Amniotic stem cell (primary cell): ENCODE measurements around the gene OLFM3.

Source experiments
- DNase-seq: peaks from one replicate; lab custom pipeline; 2025; lab: John Stamatoyannopoulos, UW

OLFM3 gene

GRCh38 chr1:101996825-101997465, at the start of gene OLFM3:
Gene OLFM3 (minus strand): TSS chr1:101996926.
- DNase-seq, result no peak

DNA sequence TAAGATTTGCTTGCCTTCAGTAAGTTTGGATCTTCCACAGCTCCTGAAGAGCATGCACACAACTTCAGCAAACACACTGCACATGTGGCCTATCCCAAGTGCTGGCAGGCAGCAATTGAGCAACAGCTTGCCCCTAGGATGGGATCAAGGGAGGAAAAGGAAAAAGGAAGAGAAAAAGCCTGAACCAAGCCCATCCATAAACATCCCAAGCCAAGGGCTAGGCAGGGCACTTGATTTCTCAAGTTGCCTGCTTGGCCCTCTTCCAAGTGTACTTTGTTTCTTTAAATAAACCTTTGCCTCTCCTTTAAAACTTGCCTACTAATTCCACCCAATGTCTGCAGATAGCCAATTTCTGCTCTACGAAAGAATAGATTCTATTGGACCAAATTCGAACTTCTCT, 49.0 kb upstream of the OLFM3 start:
- no peak for DNase-seq

DNA sequence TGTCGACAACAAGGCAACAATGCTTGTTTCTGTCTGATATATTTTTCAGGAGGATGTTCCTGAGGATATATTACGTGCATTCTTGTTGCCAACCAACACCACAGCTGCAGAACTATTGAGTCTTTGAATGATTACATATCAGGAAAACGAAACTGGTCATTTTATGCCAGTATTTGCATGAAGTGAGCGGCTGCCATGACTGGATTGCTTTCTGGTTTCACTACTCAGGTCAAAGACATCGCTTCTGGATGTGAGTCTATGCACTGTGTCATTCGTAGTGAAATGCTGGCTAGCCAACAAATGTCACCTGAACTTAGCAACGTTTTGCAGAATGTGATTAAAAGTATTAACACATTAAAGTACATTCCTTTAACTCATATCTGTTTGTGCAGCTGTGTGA, 35.8 kb upstream of the OLFM3 start:
- no peak for DNase-seq

GRCh38 chr1:102019530-102019929, 22.8 kb upstream of the OLFM3 start:
- no peak for DNase-seq

DNA sequence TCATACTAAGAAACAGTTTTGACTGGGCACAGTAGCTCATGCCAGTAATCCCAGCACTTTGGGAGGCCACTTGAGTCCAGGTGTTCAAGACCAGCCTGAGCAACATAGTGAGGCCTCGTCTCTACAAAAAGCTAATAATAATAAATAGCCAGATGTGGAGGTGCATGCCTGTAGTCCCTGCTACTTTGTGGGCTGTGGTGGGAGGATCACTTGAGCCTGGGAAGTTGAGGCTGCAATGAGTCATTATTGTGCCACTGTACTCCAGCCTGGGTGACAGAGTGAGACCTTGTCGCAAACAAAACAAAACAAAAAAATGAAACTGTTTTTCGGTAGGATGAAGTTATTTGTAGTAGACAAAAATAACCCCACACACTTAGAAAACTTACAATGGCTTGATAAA, 19.0 kb upstream of the OLFM3 start:
- DNase-seq, result no peak

DNA sequence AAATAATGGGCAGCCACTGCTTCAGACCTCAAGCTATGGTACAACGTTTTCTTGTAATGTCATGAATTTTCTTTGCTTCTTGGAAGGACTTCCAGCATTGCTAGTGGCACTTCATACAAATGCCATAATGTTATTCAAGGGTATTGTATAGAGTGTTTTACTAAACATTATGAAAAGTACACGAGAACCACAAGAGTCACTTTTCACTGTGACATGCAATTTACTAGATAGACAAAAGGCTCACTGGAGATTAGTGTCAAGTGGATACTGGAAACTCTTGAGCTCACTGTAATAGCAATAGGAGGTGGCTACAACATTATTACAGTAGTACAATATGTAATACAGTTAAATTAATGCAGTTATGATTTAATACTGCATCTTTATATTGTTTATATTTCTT, 5.3 kb upstream of the OLFM3 start:
- DNase-seq, result no peak

DNA sequence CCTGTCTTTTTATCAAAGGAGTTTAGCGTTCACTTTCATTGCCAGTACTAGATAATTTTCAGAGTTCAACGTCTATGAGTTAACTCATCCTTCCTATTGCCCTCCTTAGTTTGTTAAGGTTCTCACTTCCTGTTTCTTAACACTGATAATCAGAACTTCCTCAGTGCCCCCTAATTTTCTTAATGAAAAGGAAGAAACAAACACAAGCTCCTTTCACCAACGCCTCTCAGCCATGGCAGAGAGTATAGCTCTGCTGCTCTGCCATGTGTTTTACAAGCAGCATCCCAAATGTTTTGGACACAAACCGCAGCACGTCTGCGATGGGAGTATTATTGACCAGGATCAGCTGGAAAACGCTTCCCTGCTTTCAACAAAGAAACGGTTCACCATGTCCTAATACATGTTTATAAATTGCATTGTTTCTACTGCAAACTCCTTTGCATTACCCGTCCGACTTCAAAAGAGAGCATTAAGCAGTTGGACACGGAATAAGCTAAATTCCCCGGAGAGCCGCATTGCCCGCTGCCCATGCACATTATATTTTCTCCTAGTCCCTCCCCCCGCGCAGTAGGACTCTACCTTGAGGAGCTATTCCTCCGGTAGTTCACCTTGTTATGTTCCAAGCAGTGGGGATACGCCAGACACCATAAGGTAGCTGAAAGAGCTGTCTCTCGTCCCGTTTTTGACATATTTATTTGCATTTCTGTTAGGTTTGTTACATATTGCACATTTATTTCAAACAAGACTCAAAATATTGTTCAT, 561 bp downstream of the OLFM3 start:
- DNase-seq, result no peak

DNA sequence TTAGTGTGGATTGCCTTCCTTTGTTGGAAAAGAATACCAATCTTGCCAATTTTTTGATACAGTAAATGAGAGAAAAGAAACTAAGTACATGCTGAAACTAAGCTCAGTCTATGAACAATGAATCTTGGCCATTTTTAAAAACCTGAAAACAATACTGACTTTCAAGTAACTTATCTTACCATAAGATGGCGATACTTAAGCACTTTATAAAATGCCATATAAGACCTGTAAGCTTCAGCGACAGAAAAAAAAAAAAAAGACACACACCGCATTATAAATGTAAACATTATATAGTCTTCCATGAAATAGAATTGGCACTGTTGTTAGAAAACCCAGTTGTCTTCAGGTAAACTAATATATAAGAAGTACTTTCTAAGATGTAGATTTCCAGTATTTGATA, 3.0 kb downstream of the OLFM3 start:
- no peak for DNase-seq

- DNase-seq, result no peak
Measured at GRCh38 chr1:101992821-101993575, 3.7 kb downstream of the OLFM3 start.

- DNase-seq, result no peak
Measured at GRCh38 chr1:101980974-101981373, 15.8 kb downstream of the OLFM3 start.

DNA sequence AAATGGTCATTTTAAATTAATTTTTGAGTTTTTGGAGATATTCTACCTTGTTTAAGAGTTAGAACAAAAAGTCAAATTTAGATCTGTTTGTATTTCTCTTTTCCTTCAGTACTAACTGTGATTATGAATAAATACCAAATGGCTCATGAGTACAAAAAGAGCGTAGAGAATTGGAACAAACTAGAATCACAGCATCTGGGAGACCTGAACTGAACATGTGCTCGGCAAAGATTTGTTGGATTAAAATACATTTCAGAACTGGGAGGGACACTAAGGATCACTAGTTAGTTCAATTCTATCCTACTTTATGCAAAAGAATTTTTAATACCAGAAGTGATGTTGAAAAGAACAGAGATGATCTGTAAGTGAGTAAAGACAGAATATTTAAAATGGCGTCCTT, 19.5 kb downstream of the OLFM3 start:
- DNase-seq, result no peak

DNA sequence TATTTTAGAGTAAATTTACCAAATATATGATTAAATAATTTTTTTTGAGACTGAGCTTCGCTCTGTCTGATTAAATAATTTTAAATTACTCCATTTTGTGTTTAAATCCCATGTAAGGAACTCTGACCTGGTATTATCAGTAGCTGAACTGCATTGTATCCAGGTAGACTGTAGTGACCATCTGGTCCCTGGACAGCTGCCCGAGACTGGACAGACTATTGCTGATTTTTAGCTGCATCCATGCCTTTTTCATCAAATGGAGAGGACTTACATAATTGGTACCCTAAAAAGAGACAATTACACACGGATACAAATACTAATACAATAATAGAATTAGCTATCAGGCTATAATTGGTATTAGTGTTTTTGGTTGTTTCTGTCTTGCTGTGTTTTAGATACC, 20.6 kb downstream of the OLFM3 start:
- no peak for DNase-seq

DNA sequence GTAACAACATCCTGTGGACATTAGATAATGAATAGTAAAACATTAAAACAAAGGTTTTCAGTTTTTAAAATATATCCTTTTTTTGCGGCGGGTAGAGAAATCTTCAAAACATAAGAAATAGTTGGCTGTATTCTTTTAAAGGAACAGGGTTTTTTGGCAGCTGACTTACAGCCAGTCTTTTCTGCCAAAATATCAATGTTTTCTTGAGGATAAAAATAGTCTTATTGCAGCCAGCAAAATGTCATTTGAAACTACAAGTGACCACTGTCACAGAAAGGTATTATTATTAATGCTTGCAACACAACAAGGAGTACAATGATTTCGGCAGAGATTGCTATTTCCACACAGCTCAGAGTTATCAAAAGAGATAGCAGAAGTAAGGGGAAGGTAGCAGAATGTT, 21.4 kb downstream of the OLFM3 start:
- no peak for DNase-seq

DNA sequence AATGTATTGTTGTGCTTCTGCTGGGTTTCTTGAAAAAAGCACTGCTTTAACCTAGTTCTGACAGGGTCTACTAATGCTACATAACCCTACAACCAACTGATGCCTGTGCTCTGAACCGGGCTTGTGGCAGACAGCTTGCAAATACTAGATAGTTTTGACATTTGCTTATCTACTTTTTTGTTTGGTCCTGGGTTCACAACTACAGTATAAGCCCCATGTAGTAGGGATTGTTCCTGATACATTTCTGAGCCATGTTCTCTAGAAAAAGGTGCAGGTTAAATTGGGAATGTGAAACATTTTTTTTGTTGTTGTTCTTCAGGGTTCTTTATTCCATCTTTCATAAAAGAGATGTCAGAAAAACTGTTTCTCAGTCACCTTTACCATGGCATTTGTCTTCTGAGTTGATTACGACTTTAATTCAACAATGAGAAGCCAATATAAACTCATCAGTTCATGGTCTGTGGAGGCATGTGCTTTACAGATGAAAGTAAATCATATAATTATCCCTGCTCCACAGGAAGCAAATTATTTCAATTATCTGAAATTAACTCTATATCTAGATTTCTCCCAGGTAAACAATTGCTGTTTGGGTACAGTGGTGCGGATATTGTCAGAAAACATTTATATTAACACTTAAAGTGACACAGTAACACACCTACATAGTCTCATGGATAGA, 22.0 kb downstream of the OLFM3 start:
- DNase-seq, result no peak

DNA sequence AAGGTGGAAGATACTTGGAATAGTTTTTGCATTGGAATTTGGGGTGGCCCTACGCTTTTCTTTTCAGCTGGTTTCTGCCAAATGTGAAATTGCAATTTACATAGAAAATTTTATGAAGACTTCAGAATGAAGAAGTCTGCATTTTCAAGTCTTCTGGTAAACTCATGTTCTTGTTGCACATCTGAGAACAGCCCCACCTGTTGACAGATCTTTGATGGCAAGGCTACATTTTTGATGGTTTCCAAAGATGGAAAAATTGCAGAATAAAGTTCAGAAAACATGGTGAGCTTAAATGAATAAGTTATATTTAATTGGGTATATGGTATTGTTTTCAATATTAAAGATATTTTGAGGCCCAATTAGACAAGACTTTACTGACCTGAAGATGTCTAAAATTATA, 25.4 kb downstream of the OLFM3 start:
- no peak for DNase-seq

DNA sequence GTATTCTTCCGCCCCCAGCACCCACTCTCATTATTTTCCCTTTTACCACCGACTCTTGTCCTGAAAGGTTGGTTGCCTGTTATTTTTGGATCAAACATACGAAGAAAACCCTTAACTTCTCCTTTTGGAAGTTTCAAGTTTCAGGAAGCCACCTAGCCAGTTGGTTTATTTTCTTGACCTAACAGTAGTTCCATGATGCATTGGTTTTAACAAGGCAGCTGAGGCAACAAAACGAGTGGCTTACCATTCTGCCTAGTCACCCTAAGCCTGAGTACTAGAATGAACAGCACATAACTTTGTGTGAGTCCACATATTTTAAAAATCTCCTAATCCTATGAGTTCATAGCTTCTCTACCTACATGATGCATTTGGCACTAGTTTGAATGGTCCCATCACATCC, 28.9 kb downstream of the OLFM3 start:
- no peak for DNase-seq

DNA sequence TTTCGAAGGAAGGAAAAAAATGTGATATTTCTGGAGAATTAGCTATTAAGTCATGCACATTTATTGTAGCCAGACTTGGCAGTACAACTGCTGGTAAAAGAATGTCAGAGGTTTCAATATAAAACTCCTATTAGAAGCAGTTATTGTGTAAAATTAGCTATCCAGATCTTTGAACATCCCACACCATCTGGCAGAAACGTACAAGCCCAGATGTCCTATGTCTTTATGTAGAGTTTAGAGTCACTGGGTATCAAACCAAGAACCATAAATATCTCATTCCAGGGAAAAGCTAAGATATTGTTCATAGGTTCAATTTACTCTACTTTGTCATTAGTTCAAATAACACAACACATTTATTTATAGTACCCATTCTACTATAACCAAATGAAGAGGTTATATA, 31.4 kb downstream of the OLFM3 start:
- no peak for DNase-seq

DNA sequence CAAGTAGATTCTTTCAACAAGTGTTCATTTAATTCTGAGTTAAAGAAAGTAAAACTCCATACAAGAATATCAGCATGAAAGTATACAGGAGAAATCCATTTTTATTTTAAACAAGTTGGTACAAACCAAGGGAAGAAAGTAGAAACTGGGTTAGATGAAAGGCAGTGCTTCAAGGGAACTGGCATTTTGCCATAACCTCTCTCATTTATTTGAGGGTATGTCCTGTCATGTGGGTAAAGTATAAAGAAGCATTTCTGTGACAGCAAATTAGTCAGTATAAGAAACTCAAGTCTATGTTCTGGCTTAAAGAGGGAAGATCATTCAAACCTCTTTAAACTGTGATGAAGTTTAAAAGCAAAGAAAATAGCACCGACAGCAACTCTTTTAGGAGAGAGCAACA, 32.0 kb downstream of the OLFM3 start:
- DNase-seq, result no peak

- DNase-seq, result no peak
Measured at GRCh38 chr1:101960142-101960541, 36.6 kb downstream of the OLFM3 start.

GRCh38 chr1:101959456-101959855, 37.3 kb downstream of the OLFM3 start:
- no peak for DNase-seq

DNA sequence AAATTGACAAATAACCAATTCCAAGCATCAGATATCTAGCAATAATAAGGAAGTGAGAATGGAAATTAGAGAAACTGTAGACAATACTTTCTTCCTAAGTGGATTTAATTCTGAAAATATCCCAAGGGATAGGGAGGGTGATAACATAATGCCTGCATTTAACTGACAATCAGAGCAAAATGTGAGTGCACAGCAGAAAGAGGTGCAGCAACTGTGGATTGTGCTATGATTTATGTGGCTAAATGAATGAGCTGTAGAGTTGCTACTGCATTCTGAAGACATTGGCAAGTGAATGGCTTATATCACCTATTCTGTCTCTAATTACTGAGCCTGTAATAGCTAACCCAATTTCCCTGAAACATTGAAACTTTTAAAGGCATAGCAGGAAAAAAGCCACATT, 39.0 kb downstream of the OLFM3 start:
- DNase-seq, result no peak

- no peak for DNase-seq
Measured at GRCh38 chr1:101953623-101954022, 43.1 kb downstream of the OLFM3 start.

- no peak for DNase-seq
Measured at GRCh38 chr1:101945884-101946283, 50.8 kb downstream of the OLFM3 start.
